ENCODE results near the gene ATP1A1. TPM values are rescaled to one million over a fixed set of nuclear protein-coding genes. Genes with fewer than 3 reads are reported as not detected.

The ATP1A1 gene
- total RNA-seq, 1 experiment from 2014 or later = 286 TPM

GRCh38 chr1:116397728-116398127 lies 24.7 kb downstream of the ATP1A1 start:
- Mint-ChIP-seq H3K27me3 (ENCODE audit: low read depth) (no peaks in the 10 kb centered on the region), H3K9me3 (no peaks in the 10 kb centered on the region), H3K36me3 (peaks cover 98% of the 10 kb centered on the region), H3K4me3 (no peak overlapping the region), H3K27ac (no peak overlapping the region), H3K4me1 (peaks cover 17% of the 10 kb centered on the region)
- CTCF ChIA-PET = interaction anchor here (2.7 to 2.9 kb wide), 3 partner anchors 87 to 259 kb away, joined by 8 to 30 read pairs (median 11); no protein-coding TSS in a partner anchor
- POLR2A ChIA-PET = interaction anchor here (0.6 to 1.2 kb wide), 2 partner anchors 25 to 69 kb away, joined by 3 to 4 read pairs; partner anchors contain the start of gene ATP1A1
- DNase-seq (ENCODE audit: low spot score) (no peak), ATAC-seq (peak; percentile 55; the same call in 1 of the 2 replicates)
- TF ChIP-seq HMGXB4 (CRISPR knock-in tag; IDR thresholded peaks at IDR 0.05) (no peak), ATF6 (CRISPR knock-in tag; IDR thresholded peaks at IDR 0.05) (no peak)

GRCh38 chr1:116400780-116401179 lies 27.7 kb downstream of the ATP1A1 start:
- CTCF ChIA-PET = interaction anchor here (2.7 kb wide), 1 partner anchor 262 kb away, joined by 7 read pairs; no protein-coding TSS in a partner anchor
- POLR2A ChIA-PET = no interaction called here
- DNase-seq (ENCODE audit: low spot score) = no peak
- Mint-ChIP-seq H3K27me3 (ENCODE audit: low read depth) (no peaks in the 10 kb centered on the region), H3K4me1 (peaks cover 17% of the 10 kb centered on the region), H3K36me3 (peaks cover 100% of the 10 kb centered on the region), H3K27ac (no peak overlapping the region), H3K9me3 (no peaks in the 10 kb centered on the region), H3K4me3 (no peak overlapping the region)
- no peak for ATAC-seq
- TF ChIP-seq IRF1 (CRISPR knock-in tag; IDR thresholded peaks at IDR 0.05) (no peak), PRDM15 (CRISPR knock-in tag; IDR thresholded peaks at IDR 0.05) (no peak), ZBTB43 (CRISPR knock-in tag; IDR thresholded peaks at IDR 0.05) (no peak), STAT6 (CRISPR knock-in tag; conservative IDR thresholded peaks at IDR 0.05; ENCODE audit: low read depth) (no peak), E2F5 (CRISPR knock-in tag; IDR thresholded peaks at IDR 0.05) (no peak), HMGXB4 (CRISPR knock-in tag; IDR thresholded peaks at IDR 0.05) (no peak), ATF1 (CRISPR knock-in tag; IDR thresholded peaks at IDR 0.05) (no peak), NFE2L1 (CRISPR knock-in tag; IDR thresholded peaks at IDR 0.05) (no peak), ZSCAN18 (CRISPR knock-in tag; IDR thresholded peaks at IDR 0.05) (no peak), PREB (CRISPR knock-in tag; IDR thresholded peaks at IDR 0.05; ENCODE audit: borderline replicate concordance) (no peak), EMX1 (CRISPR knock-in tag; IDR thresholded peaks at IDR 0.05) (no peak)
